Measurements from ENCODE around the gene SLC41A3. TPM values are rescaled to one million over a fixed set of nuclear protein-coding genes. Genes with fewer than 3 reads are reported as not detected.
"Not testable (repeated sequence)": the region's sequence is repeated elsewhere in the genome, so short reads cannot be mapped to it uniquely, and the experiment has no call there.

SLC41A3 gene
- total RNA-seq, 1 donor from 2014 or later: 17.9 TPM

GRCh38 chr3:126053949-126054569 lies 29.9 kb downstream of the SLC41A3 start:
- intact Hi-C loops (cut with micrococcal nuclease): no loop called here
- H3K4me3 Mint-ChIP-seq: no peak overlapping the region
- H3K27ac Mint-ChIP-seq: no peak overlapping the region
- no peaks in the 10 kb centered on the region for H3K27me3 Mint-ChIP-seq
- no peaks in the 10 kb centered on the region for H3K9me3 Mint-ChIP-seq
- no peaks in the 10 kb centered on the region for H3K36me3 Mint-ChIP-seq (ENCODE audit: low read depth)
- H3K4me1 Mint-ChIP-seq: peaks cover 9% of the 10 kb centered on the region
- peak; percentile 45 for DNase-seq

- no peak overlapping the region for H3K4me3 Mint-ChIP-seq
- no peaks in the 10 kb centered on the region for H3K27me3 Mint-ChIP-seq
- intact Hi-C loops (cut with micrococcal nuclease): no loop called here
- no peak overlapping the region for H3K27ac Mint-ChIP-seq
- no peaks in the 10 kb centered on the region for H3K36me3 Mint-ChIP-seq (ENCODE audit: low read depth)
- peak; percentile 47 for DNase-seq
- H3K9me3 Mint-ChIP-seq: no peaks in the 10 kb centered on the region
- H3K4me1 Mint-ChIP-seq: peaks cover 9% of the 10 kb centered on the region
Observed at GRCh38 chr3:126053513-126053912, 30.4 kb downstream of the SLC41A3 start.

GRCh38 chr3:126052196-126053058 lies 31.5 kb downstream of the SLC41A3 start:
- peak; percentile 48 for DNase-seq
- Mint-ChIP-seq H3K4me3 (no peak overlapping the region), H3K36me3 (ENCODE audit: low read depth) (no peaks in the 10 kb centered on the region), H3K27me3 (no peaks in the 10 kb centered on the region), H3K27ac (no peak overlapping the region), H3K4me1 (peaks cover 9% of the 10 kb centered on the region), H3K9me3 (no peaks in the 10 kb centered on the region)
- intact Hi-C loops (cut with micrococcal nuclease): no loop called here

GRCh38 chr3:126051741-126052140 lies 32.2 kb downstream of the SLC41A3 start:
- intact Hi-C loops (cut with micrococcal nuclease): no loop called here
- Mint-ChIP-seq H3K4me3 (no peak overlapping the region), H3K36me3 (ENCODE audit: low read depth) (no peaks in the 10 kb centered on the region), H3K4me1 (peaks cover 9% of the 10 kb centered on the region), H3K27me3 (no peaks in the 10 kb centered on the region), H3K9me3 (no peaks in the 10 kb centered on the region), H3K27ac (no peak overlapping the region)
- DNase-seq: peak; percentile 41

- no peak overlapping the region for H3K27ac Mint-ChIP-seq
- H3K36me3 Mint-ChIP-seq (ENCODE audit: low read depth): no peaks in the 10 kb centered on the region
- peak; percentile 26 for DNase-seq
- H3K9me3 Mint-ChIP-seq: no peaks in the 10 kb centered on the region
- no peaks in the 10 kb centered on the region for H3K27me3 Mint-ChIP-seq
- H3K4me1 Mint-ChIP-seq: peaks cover 9% of the 10 kb centered on the region
- no peak overlapping the region for H3K4me3 Mint-ChIP-seq
- intact Hi-C loops (cut with micrococcal nuclease): no loop called here
Observed at GRCh38 chr3:126051234-126051633, 32.7 kb downstream of the SLC41A3 start.

GRCh38 chr3:126050626-126051025 lies 33.3 kb downstream of the SLC41A3 start:
- no peaks in the 10 kb centered on the region for H3K36me3 Mint-ChIP-seq (ENCODE audit: low read depth)
- no peaks in the 10 kb centered on the region for H3K9me3 Mint-ChIP-seq
- no peak overlapping the region for H3K27ac Mint-ChIP-seq
- intact Hi-C loops (cut with micrococcal nuclease): no loop called here
- peak; percentile 41 for DNase-seq
- H3K27me3 Mint-ChIP-seq: no peaks in the 10 kb centered on the region
- peaks cover 9% of the 10 kb centered on the region for H3K4me1 Mint-ChIP-seq
- no peak overlapping the region for H3K4me3 Mint-ChIP-seq

- peak; percentile 37 for DNase-seq
- Mint-ChIP-seq H3K4me1 (peaks cover 9% of the 10 kb centered on the region), H3K4me3 (no peak overlapping the region), H3K27me3 (no peaks in the 10 kb centered on the region), H3K27ac (no peak overlapping the region), H3K36me3 (ENCODE audit: low read depth) (no peaks in the 10 kb centered on the region), H3K9me3 (no peaks in the 10 kb centered on the region)
- intact Hi-C loops (cut with micrococcal nuclease): no loop called here
Observed at GRCh38 chr3:126050050-126050392, 33.9 kb downstream of the SLC41A3 start.

GRCh38 chr3:126049289-126050049 lies 34.5 kb downstream of the SLC41A3 start:
- H3K9me3 Mint-ChIP-seq: no peaks in the 10 kb centered on the region
- H3K27me3 Mint-ChIP-seq: no peaks in the 10 kb centered on the region
- no peak overlapping the region for H3K27ac Mint-ChIP-seq
- H3K4me1 Mint-ChIP-seq: peaks cover 9% of the 10 kb centered on the region
- no peaks in the 10 kb centered on the region for H3K36me3 Mint-ChIP-seq (ENCODE audit: low read depth)
- no peak overlapping the region for H3K4me3 Mint-ChIP-seq
- peak; percentile 22 for DNase-seq
- intact Hi-C loops (cut with micrococcal nuclease): no loop called here

GRCh38 chr3:126040386-126040785 lies 43.5 kb downstream of the SLC41A3 start:
- H3K4me1 Mint-ChIP-seq: no peaks in the 10 kb centered on the region
- peaks cover 18% of the 10 kb centered on the region for H3K9me3 Mint-ChIP-seq
- H3K27me3 Mint-ChIP-seq: no peaks in the 10 kb centered on the region
- H3K27ac Mint-ChIP-seq: no peak overlapping the region
- intact Hi-C loops (cut with micrococcal nuclease): no loop called here
- DNase-seq: no peak
- no peak overlapping the region for H3K4me3 Mint-ChIP-seq
- peaks cover 3% of the 10 kb centered on the region for H3K36me3 Mint-ChIP-seq (ENCODE audit: low read depth)

- Mint-ChIP-seq H3K9me3 (peaks cover 18% of the 10 kb centered on the region), H3K4me3 (no peak overlapping the region), H3K27me3 (no peaks in the 10 kb centered on the region), H3K36me3 (ENCODE audit: low read depth) (peaks cover 3% of the 10 kb centered on the region), H3K27ac (no peak overlapping the region), H3K4me1 (no peaks in the 10 kb centered on the region)
- DNase-seq: no peak
- intact Hi-C loops (cut with micrococcal nuclease): no loop called here
Observed at GRCh38 chr3:126039870-126040269, 44.1 kb downstream of the SLC41A3 start.

GRCh38 chr3:126038791-126039190 lies 45.1 kb downstream of the SLC41A3 start:
- H3K4me3 Mint-ChIP-seq; DNase-seq; intact Hi-C loops (cut with micrococcal nuclease); H3K36me3 Mint-ChIP-seq (ENCODE audit: low read depth); H3K4me1 Mint-ChIP-seq; H3K27me3 Mint-ChIP-seq; H3K27ac Mint-ChIP-seq: not testable (repeated sequence)
- H3K9me3 Mint-ChIP-seq: peaks cover 13% of the 10 kb centered on the region

- H3K27me3 Mint-ChIP-seq: no peaks in the 10 kb centered on the region
- no peak overlapping the region for H3K27ac Mint-ChIP-seq
- no peaks in the 10 kb centered on the region for H3K36me3 Mint-ChIP-seq (ENCODE audit: low read depth)
- H3K4me3 Mint-ChIP-seq: no peak overlapping the region
- peaks cover 8% of the 10 kb centered on the region for H3K9me3 Mint-ChIP-seq
- DNase-seq: no peak
- intact Hi-C loops (cut with micrococcal nuclease): no loop called here
- H3K4me1 Mint-ChIP-seq: no peaks in the 10 kb centered on the region
Observed at GRCh38 chr3:126036056-126036549, 47.8 kb downstream of the SLC41A3 start.

GRCh38 chr3:126035362-126036050 lies 48.4 kb downstream of the SLC41A3 start:
- no peak overlapping the region for H3K27ac Mint-ChIP-seq
- intact Hi-C loops (cut with micrococcal nuclease): no loop called here
- no peaks in the 10 kb centered on the region for H3K36me3 Mint-ChIP-seq (ENCODE audit: low read depth)
- H3K4me1 Mint-ChIP-seq: no peaks in the 10 kb centered on the region
- peaks cover 8% of the 10 kb centered on the region for H3K9me3 Mint-ChIP-seq
- no peak for DNase-seq
- H3K4me3 Mint-ChIP-seq: no peak overlapping the region
- H3K27me3 Mint-ChIP-seq: no peaks in the 10 kb centered on the region
